WTC11 (cell line): ENCODE measurements around the gene SHC3. TPM values are rescaled to one million over a fixed set of nuclear protein-coding genes. Genes with fewer than 3 reads are reported as not detected.

ENCODE experiments used
- ATAC-seq: fragments of 200-7000 bp; cut with Tn5 transposase; 2 replicates; pipeline ENCODE4 v1.10.0; 2021; ENCODE audit warnings: mild to moderate bottlenecking, moderate library complexity
- CTCF ChIA-PET: fragments of 300-600 bp; sonication (Branson Sonifier 250); formaldehyde crosslinking; loops from one replicate; lab custom pipeline; 2021; ENCODE audit warnings: antibody characterized with exemption; lab: Charles Lee
- POLR2A ChIA-PET: fragments of 350-600 bp; sonication (Branson Sonifier 250); formaldehyde crosslinking; loops from one replicate; lab custom pipeline; 2021; ENCODE audit warnings: antibody characterized with exemption; lab: Charles Lee
- DNase-seq: peaks from one replicate; pipeline ENCODE4 v3.0.0; 2021; ENCODE audit warnings: low spot score
- H3K27ac Mint-ChIP-seq: 2 replicates; pipeline ENCODE4 v1.8.0; 2021; ENCODE audit warnings: mixed read lengths
- H3K27me3 Mint-ChIP-seq: 2 replicates; pipeline ENCODE4 v1.8.0; 2021; ENCODE audit warnings: low read depth, mild to moderate bottlenecking, moderate library complexity, mixed read lengths
- H3K36me3 Mint-ChIP-seq: 2 replicates; pipeline ENCODE4 v1.8.0; 2021; ENCODE audit warnings: mixed read lengths
- H3K4me1 Mint-ChIP-seq: 2 replicates; pipeline ENCODE4 v1.8.0; 2022; ENCODE audit warnings: mixed read lengths
- H3K4me3 Mint-ChIP-seq: 2 replicates; pipeline ENCODE4 v1.8.0; 2021; ENCODE audit warnings: mild to moderate bottlenecking, moderate library complexity, mixed read lengths
- H3K9me3 Mint-ChIP-seq: 2 replicates; pipeline ENCODE4 v1.8.0; 2021; ENCODE audit warnings: mixed read lengths
- AFF4 ChIP-seq: sonication (generic); formaldehyde crosslinking; IDR thresholded peaks from 2 replicates; pipeline ENCODE4 v1.8.1; 2023; ENCODE audit warnings: mild to moderate bottlenecking, missing genetic modification reagents, borderline replicate concordance
- CTCF ChIP-seq: fragments of 200-600 bp; IDR thresholded peaks from 2 replicates; pipeline ENCODE4 v1.8.0; 2022; ENCODE audit warnings: antibody characterized with exemption
- ELF4 ChIP-seq: sonication (generic); formaldehyde crosslinking; IDR thresholded peaks from 2 replicates; pipeline ENCODE4 v1.8.1; 2022; ENCODE audit warnings: low read depth, mild to moderate bottlenecking, moderate library complexity, missing genetic modification reagents
- FOXJ3 ChIP-seq: sonication (generic); formaldehyde crosslinking; IDR thresholded peaks from 2 replicates; pipeline ENCODE4 v1.9.0; 2021; ENCODE audit warnings: missing genetic modification reagents, mild to moderate bottlenecking, borderline replicate concordance
- HMGA2 ChIP-seq: fragments of 250-450 bp; sonication (Bioruptor Pico); IDR thresholded peaks from 2 replicates; pipeline ENCODE4 v1.4.0; 2021; ENCODE audit warnings: mild to moderate bottlenecking, moderate library complexity
- HMGXB4 ChIP-seq: sonication (generic); formaldehyde crosslinking; IDR thresholded peaks from 2 replicates; pipeline ENCODE4 v1.8.1; 2023; ENCODE audit warnings: mild to moderate bottlenecking, moderate library complexity, missing genetic modification reagents
- JAZF1 ChIP-seq: fragments of 250-450 bp; sonication (Bioruptor Pico); IDR thresholded peaks from 2 replicates; pipeline ENCODE4 v1.9.0; 2021; ENCODE audit warnings: moderate library complexity, mild to moderate bottlenecking, inconsistent platforms
- NR1H2 ChIP-seq: sonication (generic); formaldehyde crosslinking; IDR thresholded peaks from 2 replicates; pipeline ENCODE4 v1.9.0; 2021; ENCODE audit warnings: mild to moderate bottlenecking, moderate library complexity, missing genetic modification reagents
- NR2C2 ChIP-seq: sonication (generic); formaldehyde crosslinking; IDR thresholded peaks from 2 replicates; pipeline ENCODE4 v1.8.0; 2022; ENCODE audit warnings: mild to moderate bottlenecking, missing genetic modification reagents
- SMAD3 ChIP-seq: sonication (generic); formaldehyde crosslinking; IDR thresholded peaks from 2 replicates; pipeline ENCODE4 v1.8.0; 2022; ENCODE audit warnings: missing genetic modification reagents, mild to moderate bottlenecking, borderline replicate concordance
- TCF7 ChIP-seq: sonication (generic); formaldehyde crosslinking; IDR thresholded peaks from 2 replicates; pipeline ENCODE4 v1.8.0; 2022; ENCODE audit warnings: mild to moderate bottlenecking, low read depth, missing genetic modification reagents, moderate library complexity
- TEAD4 ChIP-seq: sonication (generic); formaldehyde crosslinking; IDR thresholded peaks from 2 replicates; pipeline ENCODE4 v1.8.0; 2022; ENCODE audit warnings: mild to moderate bottlenecking, missing genetic modification reagents
- TP53 ChIP-seq: sonication (generic); formaldehyde crosslinking; IDR thresholded peaks from 2 replicates; pipeline ENCODE4 v1.8.1; 2023; ENCODE audit warnings: mild to moderate bottlenecking, missing genetic modification reagents
- ZNF138 ChIP-seq: sonication (generic); formaldehyde crosslinking; conservative IDR thresholded peaks from 2 replicates; pipeline ENCODE4 v1.8.1; 2022; ENCODE audit warnings: mild to moderate bottlenecking, moderate library complexity, missing genetic modification reagents
- ZSCAN18 ChIP-seq: fragments of 250-450 bp; sonication (Bioruptor Pico); IDR thresholded peaks from 2 replicates; pipeline ENCODE4 v2.1.2; 2022; ENCODE audit warnings: mild to moderate bottlenecking, moderate library complexity
- total RNA-seq: library from RNA; stranded (reverse); gene quantifications from 3 replicates; pipeline ENCODE4 v1.2.3, GENCODE V29; 2021
- TF ChIP-seq, protein P1 (sequence below): sonication (generic); formaldehyde crosslinking; IDR thresholded peaks from 2 replicates; pipeline ENCODE4 v1.8.1; 2023; ENCODE audit warnings: mild to moderate bottlenecking, missing genetic modification reagents
- TF ChIP-seq, protein P2 (sequence below): fragments of 250-450 bp; sonication (Bioruptor Pico); IDR thresholded peaks from 2 replicates; pipeline ENCODE4 v1.8.0; 2021; ENCODE audit warnings: mild to moderate bottlenecking
- TF ChIP-seq, protein P3 (sequence below): fragments of 250-450 bp; sonication (Bioruptor Pico); IDR thresholded peaks from 2 replicates; pipeline ENCODE4 v1.9.0; 2021; ENCODE audit warnings: mild to moderate bottlenecking

SHC3 gene
- total RNA-seq, 1 experiment from 2014 or later: 4.9 TPM

DNA sequence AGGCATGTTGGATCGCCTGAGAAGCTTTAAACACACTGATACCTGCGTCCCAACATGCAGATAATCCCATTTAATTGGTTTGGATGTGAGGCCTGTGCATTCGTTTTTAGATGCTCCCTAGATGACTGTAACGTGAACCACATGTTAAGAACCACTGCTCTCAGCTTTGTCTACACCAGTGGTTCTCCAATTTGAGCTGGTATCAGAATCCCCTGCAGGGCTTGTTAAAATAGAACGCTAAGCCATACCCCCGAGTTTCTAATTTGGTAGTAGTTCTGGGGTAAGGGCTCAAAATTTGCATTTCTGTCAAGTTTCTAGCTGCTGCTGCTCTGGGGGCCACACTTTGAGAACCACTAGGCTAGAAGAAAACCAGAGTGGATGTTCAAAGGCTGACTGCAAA, 112.7 kb downstream of the SHC3 start (continued):
- TF ChIP-seq, protein P1, sequence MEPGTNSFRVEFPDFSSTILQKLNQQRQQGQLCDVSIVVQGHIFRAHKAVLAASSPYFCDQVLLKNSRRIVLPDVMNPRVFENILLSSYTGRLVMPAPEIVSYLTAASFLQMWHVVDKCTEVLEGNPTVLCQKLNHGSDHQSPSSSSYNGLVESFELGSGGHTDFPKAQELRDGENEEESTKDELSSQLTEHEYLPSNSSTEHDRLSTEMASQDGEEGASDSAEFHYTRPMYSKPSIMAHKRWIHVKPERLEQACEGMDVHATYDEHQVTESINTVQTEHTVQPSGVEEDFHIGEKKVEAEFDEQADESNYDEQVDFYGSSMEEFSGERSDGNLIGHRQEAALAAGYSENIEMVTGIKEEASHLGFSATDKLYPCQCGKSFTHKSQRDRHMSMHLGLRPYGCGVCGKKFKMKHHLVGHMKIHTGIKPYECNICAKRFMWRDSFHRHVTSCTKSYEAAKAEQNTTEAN (CRISPR knock-in tag): no peak
- no peak for TF ChIP-seq ZSCAN18 (CRISPR knock-in tag)
- TF ChIP-seq NR2C2 (CRISPR knock-in tag): no peak
- no peak for TF ChIP-seq HMGA2 (CRISPR knock-in tag)
- no peak for TF ChIP-seq FOXJ3 (CRISPR knock-in tag)
- no peak for TF ChIP-seq TEAD4 (CRISPR knock-in tag)
- TF ChIP-seq NR1H2: no peak
- TF ChIP-seq, protein P2, sequence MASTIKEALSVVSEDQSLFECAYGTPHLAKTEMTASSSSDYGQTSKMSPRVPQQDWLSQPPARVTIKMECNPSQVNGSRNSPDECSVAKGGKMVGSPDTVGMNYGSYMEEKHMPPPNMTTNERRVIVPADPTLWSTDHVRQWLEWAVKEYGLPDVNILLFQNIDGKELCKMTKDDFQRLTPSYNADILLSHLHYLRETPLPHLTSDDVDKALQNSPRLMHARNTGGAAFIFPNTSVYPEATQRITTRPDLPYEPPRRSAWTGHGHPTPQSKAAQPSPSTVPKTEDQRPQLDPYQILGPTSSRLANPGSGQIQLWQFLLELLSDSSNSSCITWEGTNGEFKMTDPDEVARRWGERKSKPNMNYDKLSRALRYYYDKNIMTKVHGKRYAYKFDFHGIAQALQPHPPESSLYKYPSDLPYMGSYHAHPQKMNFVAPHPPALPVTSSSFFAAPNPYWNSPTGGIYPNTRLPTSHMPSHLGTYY (CRISPR knock-in tag): no peak
- TF ChIP-seq, protein P3, sequence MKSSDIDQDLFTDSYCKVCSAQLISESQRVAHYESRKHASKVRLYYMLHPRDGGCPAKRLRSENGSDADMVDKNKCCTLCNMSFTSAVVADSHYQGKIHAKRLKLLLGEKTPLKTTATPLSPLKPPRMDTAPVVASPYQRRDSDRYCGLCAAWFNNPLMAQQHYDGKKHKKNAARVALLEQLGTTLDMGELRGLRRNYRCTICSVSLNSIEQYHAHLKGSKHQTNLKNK: no peak

GRCh38 chr9:89060790-89061189, 117.8 kb downstream of the SHC3 start:
- H3K4me3 Mint-ChIP-seq: no peak overlapping the region
- H3K27me3 Mint-ChIP-seq: no peaks in the 10 kb centered on the region
- no peak overlapping the region for H3K27ac Mint-ChIP-seq
- no peaks in the 10 kb centered on the region for H3K4me1 Mint-ChIP-seq
- ChIA-PET CTCF (no interaction called here), POLR2A (no interaction called here)
- no peaks in the 10 kb centered on the region for H3K9me3 Mint-ChIP-seq
- ATAC-seq (no peak), DNase-seq (no peak)
- H3K36me3 Mint-ChIP-seq: no peaks in the 10 kb centered on the region; the same call in 1 of the 2 replicates
- TF ChIP-seq CTCF (no peak), HMGXB4 (CRISPR knock-in tag) (no peak), ZNF138 (CRISPR knock-in tag) (no peak), JAZF1 (CRISPR knock-in tag) (no peak), ELF4 (CRISPR knock-in tag) (no peak), TCF7 (CRISPR knock-in tag) (no peak), AFF4 (CRISPR knock-in tag) (no peak), SMAD3 (CRISPR knock-in tag) (no peak), TP53 (CRISPR knock-in tag) (no peak)
